Neural progenitor cell (in vitro differentiated cells): ENCODE results near the gene CLIC4. TPM values are rescaled to one million over a fixed set of nuclear protein-coding genes. Genes with fewer than 3 reads are reported as not detected.

ENCODE experiments used
- DNase-seq: peaks from one replicate; pipeline ENCODE4 v3.0.0-alpha.2; 2016; ENCODE audit warnings: low spot score
- H2AFZ ChIP-seq: fragments of 200-600 bp; sonication (generic); replicated peaks from 2 replicates; pipeline ENCODE4 v1.6.1; 2016; ENCODE audit warnings: antibody characterized with exemption
- H3F3A ChIP-seq: fragments of 200-600 bp; sonication (generic); 2 replicates; pipeline ENCODE4 v1.6.1; 2016; ENCODE audit warnings: antibody characterized with exemption, low read depth
- H3K27ac ChIP-seq: fragments of 200-600 bp; sonication (generic); 2 replicates; pipeline ENCODE4 v1.5.1; 2016; ENCODE audit warnings: mild to moderate bottlenecking
- H3K27me3 ChIP-seq: fragments of 200-600 bp; sonication (generic); 2 replicates; pipeline ENCODE4 v1.6.1; 2016; ENCODE audit warnings: mild to moderate bottlenecking, moderate library complexity
- H3K36me3 ChIP-seq: fragments of 200-600 bp; sonication (generic); 2 replicates; pipeline ENCODE4 v1.5.1; 2016
- H3K4me1 ChIP-seq: fragments of 200-600 bp; sonication (generic); 2 replicates; pipeline ENCODE4 v1.6.1; 2016; ENCODE audit warnings: mixed run types
- H3K4me2 ChIP-seq: fragments of 200-600 bp; sonication (generic); 2 replicates; pipeline ENCODE4 v1.6.1; 2016
- H3K4me3 ChIP-seq: fragments of 200-600 bp; sonication (generic); 2 replicates; pipeline ENCODE4 v1.5.1; 2016
- H3K79me2 ChIP-seq: fragments of 200-600 bp; sonication (generic); 2 replicates; pipeline ENCODE4 v1.6.1; 2016; ENCODE audit warnings: low read depth
- H3K9ac ChIP-seq: fragments of 200-600 bp; sonication (generic); 2 replicates; pipeline ENCODE4 v1.6.1; 2016
- H3K9me3 ChIP-seq: fragments of 200-600 bp; sonication (generic); 2 replicates; pipeline ENCODE4 v1.5.1; 2016; ENCODE audit warnings: low read depth
- H4K20me1 ChIP-seq: fragments of 200-600 bp; sonication (generic); 2 replicates; pipeline ENCODE4 v1.6.1; 2016; ENCODE audit warnings: low read depth
- H3K27ac Mint-ChIP-seq: 3 replicates; pipeline ENCODE4 v1.8.0; 2021; ENCODE audit warnings: mixed read lengths
- H3K27me3 Mint-ChIP-seq: 2 replicates; pipeline ENCODE4 v1.8.0; 2022; ENCODE audit warnings: low read depth, mild to moderate bottlenecking, inconsistent platforms, moderate library complexity, mixed read lengths; ENCODE audit not compliant: insufficient read depth
- H3K36me3 Mint-ChIP-seq: 3 replicates; pipeline ENCODE4 v1.8.0; 2021; ENCODE audit warnings: mixed read lengths
- H3K4me1 Mint-ChIP-seq: 3 replicates; pipeline ENCODE4 v1.8.0; 2021; ENCODE audit warnings: mixed read lengths
- H3K4me3 Mint-ChIP-seq: 3 replicates; pipeline ENCODE4 v1.8.0; 2021; ENCODE audit warnings: mild to moderate bottlenecking, moderate library complexity, mixed read lengths
- H3K9me3 Mint-ChIP-seq: 3 replicates; pipeline ENCODE4 v1.8.0; 2020; ENCODE audit warnings: mixed read lengths
- CTCF ChIP-seq: fragments of 200-600 bp; sonication (generic); IDR thresholded peaks from 2 replicates; pipeline ENCODE4 v1.5.1; 2017; ENCODE audit warnings: antibody characterized with exemption, mild to moderate bottlenecking
- EZH2 ChIP-seq: fragments of 200-600 bp; sonication (generic); IDR thresholded peaks from 2 replicates; pipeline ENCODE4 v1.6.1; 2017; ENCODE audit warnings: antibody characterized with exemption, mild to moderate bottlenecking, moderate library complexity
- EZH2phosphoT487 ChIP-seq: fragments of 200-600 bp; sonication (generic); IDR thresholded peaks from 2 replicates; pipeline ENCODE4 v1.6.1; 2017; ENCODE audit warnings: antibody characterized with exemption
- total RNA-seq: library from RNA; depleted of rRNA; stranded (reverse); fragments of >200 nt; gene quantifications from 2 replicates; pipeline ENCODE4 v1.2.3, GENCODE V29; 2015; ENCODE audit warnings: low replicate concordance

CLIC4 gene
- total RNA-seq, 1 donor from 2014 or later: 263 TPM

- Mint-ChIP-seq H3K9me3 (no peaks in the 10 kb centered on the region), H3K4me3 (no peak overlapping the region), H3K27me3 (peaks cover 14% of the 10 kb centered on the region), H3K36me3 (no peaks in the 10 kb centered on the region), H3K4me1 (peaks cover 15% of the 10 kb centered on the region), H3K27ac (no peak overlapping the region)
- Histone ChIP-seq H3K36me3 (no peaks in the 10 kb centered on the region), H4K20me1 (peaks cover 9% of the 10 kb centered on the region), H3K4me3 (no peak overlapping the region), H3K9ac (no peak overlapping the region), H3K79me2 (no peaks in the 10 kb centered on the region), H3K4me1 (peaks cover 3% of the 10 kb centered on the region), H3F3A (peaks cover 6% of the 10 kb centered on the region), H3K27ac (no peak overlapping the region), H3K27me3 (peaks cover 15% of the 10 kb centered on the region), H3K9me3 (no peaks in the 10 kb centered on the region), H2AFZ (no peak overlapping the region), H3K4me2 (no peak overlapping the region)
- no peak for TF ChIP-seq EZH2
- no peak for TF ChIP-seq CTCF
- no peak for TF ChIP-seq EZH2phosphoT487
- DNase-seq: no peak
Observed at GRCh38 chr1:24853649-24854048, 108.4 kb downstream of the CLIC4 start.

- Histone ChIP-seq H3K27me3 (no peaks in the 10 kb centered on the region), H3K36me3 (no peaks in the 10 kb centered on the region), H4K20me1 (no peaks in the 10 kb centered on the region), H3K4me3 (no peak overlapping the region), H3K9me3 (no peaks in the 10 kb centered on the region), H3F3A (no peaks in the 10 kb centered on the region), H3K4me1 (no peaks in the 10 kb centered on the region), H3K79me2 (no peaks in the 10 kb centered on the region), H3K4me2 (no peak overlapping the region), H3K9ac (no peak overlapping the region), H2AFZ (no peak overlapping the region), H3K27ac (no peak overlapping the region)
- Mint-ChIP-seq H3K9me3 (no peaks in the 10 kb centered on the region), H3K27me3 (peaks cover 2% of the 10 kb centered on the region), H3K36me3 (no peaks in the 10 kb centered on the region), H3K4me1 (peaks cover 3% of the 10 kb centered on the region), H3K27ac (no peak overlapping the region), H3K4me3 (no peak overlapping the region)
- no peak for DNase-seq
- TF ChIP-seq EZH2 (no peak), EZH2phosphoT487 (no peak), CTCF (no peak)
Observed at GRCh38 chr1:24855474-24855873, 110.2 kb downstream of the CLIC4 start.

- H3K4me3 ChIP-seq: no peak overlapping the region
- Mint-ChIP-seq H3K27me3 (peaks cover 4% of the 10 kb centered on the region), H3K4me1 (no peaks in the 10 kb centered on the region), H3K36me3 (no peaks in the 10 kb centered on the region), H3K9me3 (no peaks in the 10 kb centered on the region), H3K4me3 (no peak overlapping the region), H3K27ac (no peak overlapping the region)
- no peaks in the 10 kb centered on the region for H3K4me1 ChIP-seq
- TF ChIP-seq EZH2phosphoT487: no peak
- TF ChIP-seq EZH2: no peak
- TF ChIP-seq CTCF: no peak
- H2AFZ ChIP-seq: no peak overlapping the region
- H4K20me1 ChIP-seq: no peaks in the 10 kb centered on the region
- no peak overlapping the region for H3K27ac ChIP-seq
- no peaks in the 10 kb centered on the region for H3K27me3 ChIP-seq
- no peak overlapping the region for H3K4me2 ChIP-seq
- no peaks in the 10 kb centered on the region for H3F3A ChIP-seq
- no peak for DNase-seq
- no peaks in the 10 kb centered on the region for H3K79me2 ChIP-seq
- no peak overlapping the region for H3K9ac ChIP-seq
- no peaks in the 10 kb centered on the region for H3K9me3 ChIP-seq
- H3K36me3 ChIP-seq: no peaks in the 10 kb centered on the region
Observed at GRCh38 chr1:24856787-24857506, 111.7 kb downstream of the CLIC4 start.
